ENCODE measurements around the gene FBXO31. TPM values are rescaled to one million over a fixed set of nuclear protein-coding genes. Genes with fewer than 3 reads are reported as not detected.
A peak's percentile ranks its signal among the peaks of the same experiment; 100 is the strongest.

The FBXO31 gene
- total RNA-seq, 4 donors from 2014 or later = 89.4 to 241 (median 147) TPM

DNA sequence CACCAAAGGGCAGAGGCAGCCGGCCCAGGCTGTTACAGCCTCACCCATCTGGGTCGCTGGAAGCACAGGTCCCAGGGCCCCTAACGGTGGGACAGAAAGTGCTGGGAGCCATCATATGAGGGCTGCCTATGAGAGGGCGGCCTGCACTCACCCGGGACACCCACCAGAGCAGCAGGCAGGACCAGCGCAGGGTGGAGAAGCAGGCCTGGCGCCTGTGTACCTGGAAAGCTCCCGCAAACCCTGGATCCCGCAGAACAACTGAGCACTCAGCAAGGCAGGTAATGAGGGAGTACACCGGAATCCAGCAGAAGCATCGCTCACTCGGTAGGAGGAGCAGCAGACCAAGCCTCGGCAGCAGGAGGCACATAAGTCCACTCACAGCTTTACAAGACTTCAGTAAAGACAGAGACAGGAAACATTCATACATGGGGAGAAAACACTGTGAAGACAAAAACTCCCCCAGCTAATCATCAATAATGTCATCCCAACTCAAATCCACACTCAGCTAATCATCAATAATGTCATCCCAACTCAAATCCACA lies 34.9 kb downstream of the FBXO31 start:
- H3K36me3 ChIP-seq = peaks cover 0 to 68% (median 0%) of the 10 kb centered on the region in 3 donors
- H3K27me3 ChIP-seq = no peaks in the 10 kb centered on the region
- 88 to 94% methylated on average over 9 to 13 of the region's 13 CpGs for WGBS, 2 donors

GRCh38 chr16:87347932-87348615 lies 35.5 kb downstream of the FBXO31 start:
- Histone ChIP-seq H3K4me1 (peaks cover 0 to 35% (median 3%) of the 10 kb centered on the region in 4 donors), H3K27ac (no peak overlapping the region), H3K27me3 (no peaks in the 10 kb centered on the region), H3K36me3 (peaks cover 0 to 68% (median 4%) of the 10 kb centered on the region in 3 donors), H3K9me3 (no peaks in the 10 kb centered on the region), H3K4me3 (no peak overlapping the region)
- TF ChIP-seq EP300 (IDR thresholded peaks at IDR 0.05) (no peak), POLR2A (IDR thresholded peaks at IDR 0.05) (no peak), CTCF (IDR thresholded peaks at IDR 0.05) (no peak)
- no peak for DNase-seq (ENCODE audit: low spot score in 2 of 2)
- WGBS, 2 donors = 87 to 94% methylated on average over 13 of the region's 13 CpGs

More for the DNA sequence above, 34.9 kb downstream of the FBXO31 start:
- Histone ChIP-seq H3K9me3 (no peaks in the 10 kb centered on the region), H3K4me3 (no peak overlapping the region), H3K27ac (no peak overlapping the region), H3K4me1 (peaks cover 0 to 35% (median 3%) of the 10 kb centered on the region in 4 donors)
- TF ChIP-seq EP300 (IDR thresholded peaks at IDR 0.05) (no peak), POLR2A (IDR thresholded peaks at IDR 0.05) (no peak)
- DNase-seq (ENCODE audit: low spot score in 2 of 2) = no peak

GRCh38 chr16:87346517-87347060 lies 37.0 kb downstream of the FBXO31 start:
- WGBS, 2 donors = 91 to 92% methylated on average over 21 of the region's 21 CpGs
- no peak overlapping the region for H3K27ac ChIP-seq

DNA sequence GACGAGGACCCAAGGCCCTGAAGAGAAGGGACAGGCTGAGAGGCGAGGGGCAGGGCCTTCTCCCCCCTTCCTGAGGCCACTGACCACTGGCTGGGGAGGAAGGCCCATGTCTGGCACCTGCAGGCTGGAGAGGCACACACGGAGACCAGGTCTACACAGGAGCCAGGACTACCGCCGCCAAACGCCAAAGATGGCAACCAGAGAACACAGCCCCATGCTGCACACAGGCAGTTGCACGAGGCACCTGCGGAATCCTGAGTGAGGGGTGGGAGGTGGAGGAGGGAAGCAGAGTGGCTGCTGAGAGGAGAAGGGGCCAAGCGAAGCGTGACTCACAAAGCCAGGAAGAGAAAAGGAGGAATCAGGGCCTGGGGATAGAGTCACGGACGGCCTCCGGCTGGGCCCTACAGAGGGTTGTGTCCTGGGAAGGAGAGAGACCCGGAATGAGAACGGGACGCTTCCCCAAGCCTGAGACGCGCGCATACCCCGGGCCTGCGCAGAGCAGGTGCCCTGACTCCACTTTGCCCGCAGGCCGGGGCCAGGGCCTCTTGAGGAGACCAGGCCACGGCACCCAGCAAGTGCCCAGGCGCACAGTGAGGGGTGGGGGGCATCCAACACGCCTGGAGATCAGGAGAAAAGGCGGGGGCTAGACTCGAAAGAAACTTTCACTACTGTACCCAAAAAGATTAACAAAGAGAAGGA lies 37.7 kb downstream of the FBXO31 start:
- Histone ChIP-seq H3K27ac (peak overlapping the region in 3 of 4 donors; percentile 5 to 62 (median 55)), H3K36me3 (peaks cover 0 to 79% (median 6%) of the 10 kb centered on the region in 3 donors), H3K4me3 (no peak overlapping the region), H3K27me3 (no peaks in the 10 kb centered on the region), H3K9me3 (no peaks in the 10 kb centered on the region), H3K4me1 (peaks cover 0 to 29% (median 3%) of the 10 kb centered on the region in 4 donors)
- WGBS, 2 donors = 90 to 91% methylated on average over 28 of the region's 28 CpGs
- TF ChIP-seq EP300 (IDR thresholded peaks at IDR 0.05) (no peak), POLR2A (IDR thresholded peaks at IDR 0.05) (no peak), CTCF (IDR thresholded peaks at IDR 0.05) (no peak)
- DNase-seq (ENCODE audit: low spot score in 2 of 2) = no peak

More at GRCh38 chr16:87346517-87347060, 37.0 kb downstream of the FBXO31 start:
- Histone ChIP-seq H3K4me3 (no peak overlapping the region), H3K36me3 (peaks cover 0 to 75% (median 6%) of the 10 kb centered on the region in 3 donors), H3K9me3 (no peaks in the 10 kb centered on the region), H3K27me3 (no peaks in the 10 kb centered on the region), H3K4me1 (peaks cover 0 to 35% (median 3%) of the 10 kb centered on the region in 4 donors)
- no peak for TF ChIP-seq EP300 (IDR thresholded peaks at IDR 0.05)
- TF ChIP-seq POLR2A (IDR thresholded peaks at IDR 0.05) = no peak
- no peak for TF ChIP-seq CTCF (IDR thresholded peaks at IDR 0.05)
- DNase-seq (ENCODE audit: low spot score in 2 of 2) = no peak

GRCh38 chr16:87344931-87345631 lies 38.5 kb downstream of the FBXO31 start:
- Histone ChIP-seq H3K27ac (peak overlapping the region in 3 of 4 donors; percentile 5 to 73 (median 62)), H3K36me3 (peaks cover 0 to 85% (median 6%) of the 10 kb centered on the region in 3 donors), H3K4me1 (peaks cover 0 to 22% (median 3%) of the 10 kb centered on the region in 4 donors), H3K4me3 (no peak overlapping the region), H3K9me3 (no peaks in the 10 kb centered on the region), H3K27me3 (no peaks in the 10 kb centered on the region)
- TF ChIP-seq POLR2A (IDR thresholded peaks at IDR 0.05) = no peak
- no peak for TF ChIP-seq EP300 (IDR thresholded peaks at IDR 0.05)
- TF ChIP-seq CTCF (IDR thresholded peaks at IDR 0.05) = no peak
- 47 to 48% methylated on average over 3 to 17 of the region's 17 CpGs for WGBS, 2 donors
- peak in 1 of 2 donors; percentile 22 for DNase-seq (ENCODE audit: low spot score in 2 of 2)
